GM12874 (cell line): Measurements from ENCODE around the gene CLCN7.

Experiments
- CTCF ChIP-seq: IDR thresholded peaks from 2 replicates; pipeline ENCODE4 v1.5.1; 2011; ENCODE audit warnings: low read depth, mild to moderate bottlenecking, control low read depth, low read length, moderate library complexity; ENCODE audit not compliant: insufficient read depth

Gene CLCN7

GRCh38 chr16:1468426-1468810 lies 6.4 kb downstream of the CLCN7 start:
- no peak for TF ChIP-seq CTCF

GRCh38 chr16:1466968-1467521 lies 7.8 kb downstream of the CLCN7 start:
- no peak for TF ChIP-seq CTCF

- no peak for TF ChIP-seq CTCF
Measured at GRCh38 chr16:1466054-1466453, 8.8 kb downstream of the CLCN7 start.

- no peak for TF ChIP-seq CTCF
Measured at GRCh38 chr16:1465567-1465915, 9.3 kb downstream of the CLCN7 start.

GRCh38 chr16:1464894-1465566 lies 9.8 kb downstream of the CLCN7 start:
- no peak for TF ChIP-seq CTCF

GRCh38 chr16:1464196-1464893 lies 10.5 kb downstream of the CLCN7 start:
- no peak for TF ChIP-seq CTCF

- no peak for TF ChIP-seq CTCF
Measured at GRCh38 chr16:1461146-1461545, 13.7 kb downstream of the CLCN7 start.
